ENCODE data around the gene NKD2. TPM values are rescaled to one million over a fixed set of nuclear protein-coding genes. Genes with fewer than 3 reads are reported as not detected.

Gene NKD2
- total RNA-seq, 1 experiment from 2014 or later = 0.21 TPM

- POLR2A ChIA-PET = no interaction called here
- intact Hi-C loops (cut with micrococcal nuclease) = no loop called here
- CTCF ChIA-PET = no interaction called here
- Mint-ChIP-seq H3K27me3 (ENCODE audit: insufficient read depth, unreplicated experiment) (no peaks in the 10 kb centered on the region), H3K9me3 (ENCODE audit: unreplicated experiment) (no peaks in the 10 kb centered on the region), H3K4me3 (ENCODE audit: unreplicated experiment) (no peak overlapping the region), H3K27ac (ENCODE audit: low read depth, unreplicated experiment) (no peak overlapping the region), H3K4me1 (ENCODE audit: insufficient read depth, unreplicated experiment) (no peaks in the 10 kb centered on the region), H3K36me3 (ENCODE audit: insufficient read depth, unreplicated experiment) (peaks cover 5% of the 10 kb centered on the region)
- no peak for TF ChIP-seq CTCF (IDR thresholded peaks at IDR 0.05; ENCODE audit: unreplicated experiment)
- no TSS peak for BruUV-seq (replicated peaks)
- no peak for DNase-seq (ENCODE audit: unreplicated experiment)
These were observed 78.8 kb downstream of the NKD2 start for GRCh38 chr5:1087428-1087827.

DNA sequence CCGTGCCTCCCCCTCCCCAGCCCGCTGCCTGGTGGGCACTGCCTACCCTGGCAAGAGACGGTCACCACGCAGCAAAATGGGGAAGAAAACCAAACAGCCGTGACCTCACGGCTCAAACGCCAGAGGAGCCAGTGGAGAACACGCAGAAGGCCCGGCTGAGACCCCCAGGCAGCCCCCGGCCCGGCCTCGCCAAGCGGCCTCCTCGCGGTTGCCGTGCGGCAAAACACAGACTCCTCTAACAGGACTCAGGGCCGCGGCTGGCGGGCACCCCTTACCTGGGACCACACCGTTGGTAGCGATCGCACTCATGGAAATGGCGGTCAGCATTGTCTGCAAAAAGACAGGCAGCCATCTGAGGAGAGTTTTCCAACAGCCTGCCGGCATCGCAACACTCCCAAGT is 79.4 kb downstream of the NKD2 start:
- Mint-ChIP-seq H3K27me3 (ENCODE audit: insufficient read depth, unreplicated experiment) (no peaks in the 10 kb centered on the region), H3K36me3 (ENCODE audit: insufficient read depth, unreplicated experiment) (peaks cover 3% of the 10 kb centered on the region), H3K9me3 (ENCODE audit: unreplicated experiment) (no peaks in the 10 kb centered on the region), H3K27ac (ENCODE audit: low read depth, unreplicated experiment) (no peak overlapping the region), H3K4me1 (ENCODE audit: insufficient read depth, unreplicated experiment) (no peaks in the 10 kb centered on the region), H3K4me3 (ENCODE audit: unreplicated experiment) (no peak overlapping the region)
- TF ChIP-seq CTCF (IDR thresholded peaks at IDR 0.05; ENCODE audit: unreplicated experiment) = no peak
- no TSS peak for BruUV-seq (replicated peaks)
- ChIA-PET POLR2A (no interaction called here), CTCF (no interaction called here)
- no peak for DNase-seq (ENCODE audit: unreplicated experiment)
- intact Hi-C loops (cut with micrococcal nuclease) = no loop called here

Small RNA genes within 50 kb of the gene (microRNA-seq; reads per million reads assigned to microRNA genes)
- not detected for gene MIR4635

Other genes with a start within 250 kb of the NKD2 start
- gene ZDHHC11B, start 224.1 kb upstream of the NKD2 start, total RNA-seq (2022) = 0.17 TPM in 1 of 2 replicates, not detected in the other
- gene ZDHHC11, start 157.8 kb upstream of the NKD2 start, total RNA-seq (2022) = 2.0 and 7.0 TPM in 2 replicates
- gene BRD9, start 116.0 kb upstream of the NKD2 start, total RNA-seq (2022) = 44.9 and 48.9 TPM in 2 replicates
- 13.7 and 21.4 TPM in 2 replicates for gene TRIP13, start 115.9 kb upstream of the NKD2 start, total RNA-seq (2022)
- 6.3 and 8.1 TPM in 2 replicates for gene SLC12A7, start 103.3 kb downstream of the NKD2 start, total RNA-seq (2022)
- not detected in 2 replicates for gene SLC6A19, start 192.8 kb downstream of the NKD2 start, total RNA-seq (2022)
- gene SLC6A18, start 216.6 kb downstream of the NKD2 start, total RNA-seq (2022) = not detected in 2 replicates